Ammon's horn (tissue), 1 donor: ENCODE measurements around the gene POU4F2.
"Not testable (repeated sequence)": the region's sequence is repeated elsewhere in the genome, so short reads cannot be mapped to it uniquely, and the experiment has no call there.

ENCODE experiments used
- DNase-seq: peaks from one replicate; pipeline ENCODE4 v3.0.0-alpha.2; 2016; ENCODE audit warnings: low spot score

Gene POU4F2

DNA sequence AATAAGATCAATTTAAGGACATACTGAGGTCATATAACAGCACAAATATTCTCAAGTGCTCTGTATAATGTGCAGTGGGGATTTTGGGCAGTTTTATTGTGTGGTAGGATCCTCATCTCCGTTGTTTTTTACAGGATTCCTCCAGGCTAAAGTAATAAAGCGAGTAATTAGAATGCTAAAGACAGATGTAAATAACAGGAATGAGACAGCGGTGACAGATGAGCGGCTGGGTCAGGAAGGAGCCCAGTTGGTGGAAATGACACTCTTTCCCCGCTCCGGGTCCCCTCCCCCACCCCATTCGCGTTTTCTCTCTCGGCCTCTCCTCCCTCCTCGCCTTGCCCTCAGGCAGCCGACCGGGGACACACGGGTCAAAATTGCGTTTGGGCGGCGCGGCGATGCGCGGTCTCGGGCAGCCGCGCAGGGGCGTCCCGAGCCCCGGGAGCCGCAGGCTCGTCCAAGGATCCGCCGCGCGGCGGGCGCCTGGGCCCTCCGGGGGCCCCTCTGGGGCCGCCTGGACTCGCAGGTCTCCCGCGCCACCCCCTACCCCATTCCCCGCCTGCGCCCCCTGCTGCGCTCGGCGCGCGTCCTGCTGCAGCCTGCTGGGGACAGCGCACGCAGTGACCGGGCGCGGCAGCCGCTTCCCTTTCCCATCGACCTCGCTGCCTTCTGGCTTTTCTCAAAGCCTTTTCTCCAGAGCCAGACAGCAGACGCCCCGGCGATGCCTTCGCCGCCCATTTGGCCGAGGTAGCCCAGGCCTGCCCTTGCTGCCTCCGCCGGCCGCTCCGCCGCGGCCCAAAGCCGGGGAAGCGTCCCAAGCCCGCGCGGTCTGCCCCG lies 16.2 kb downstream of the POU4F2 start:
- DNase-seq, result no peak

DNA sequence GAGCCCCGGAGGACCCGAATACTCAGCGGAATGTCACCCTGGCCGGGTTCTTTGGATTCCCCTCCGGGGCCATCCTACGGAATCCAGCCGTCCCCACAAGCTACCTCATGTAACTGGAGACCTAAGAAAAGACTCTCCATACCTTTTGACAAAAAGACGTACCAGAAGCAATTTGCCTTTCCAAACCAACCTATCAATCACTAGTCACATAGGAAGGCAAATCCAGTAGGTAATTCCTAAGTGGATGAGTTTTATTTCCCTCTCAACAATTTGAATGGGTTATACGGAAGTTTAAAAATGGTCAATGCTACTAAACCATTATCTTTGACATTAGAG lies 16.8 kb downstream of the POU4F2 start:
- DNase-seq, result no peak

- no peak for DNase-seq
Measured at GRCh38 chr4:146661367-146661766, 22.7 kb downstream of the POU4F2 start.

- DNase-seq, result not testable (repeated sequence)
Measured at GRCh38 chr4:146663968-146664311, 25.2 kb downstream of the POU4F2 start.

- DNase-seq, result no peak
Measured at GRCh38 chr4:146674829-146675570, 36.3 kb downstream of the POU4F2 start.
